TTC549 (cell line): ENCODE results near the gene MBNL2.
A peak's percentile ranks its signal among the peaks of the same experiment; 100 is the strongest.

Experiments used
- FAIRE-seq: peaks from 2 replicates; lab custom pipeline; 2012; peaks lifted over from hg19 to GRCh38; lab: Jason Lieb, UNC

MBNL2 gene

GRCh38 chr13:97353927-97354675 is 132.0 kb downstream of the MBNL2 start:
- no peak for FAIRE-seq

- FAIRE-seq, result no peak
Observed at GRCh38 chr13:97354808-97355207, 132.7 kb downstream of the MBNL2 start.

- FAIRE-seq, result no peak
Observed at GRCh38 chr13:97356592-97356991, 134.5 kb downstream of the MBNL2 start.

- FAIRE-seq, result peak; percentile 47
Observed at GRCh38 chr13:97359181-97360057, 137.3 kb downstream of the MBNL2 start.

- FAIRE-seq, result no peak
Observed at GRCh38 chr13:97360610-97361009, 138.5 kb downstream of the MBNL2 start.

GRCh38 chr13:97364031-97364430 is 141.9 kb downstream of the MBNL2 start:
- no peak for FAIRE-seq

GRCh38 chr13:97364827-97365226 is 142.7 kb downstream of the MBNL2 start:
- no peak for FAIRE-seq

- no peak for FAIRE-seq
Observed at GRCh38 chr13:97366172-97366688, 144.1 kb downstream of the MBNL2 start.

- FAIRE-seq, result no peak
Observed at GRCh38 chr13:97367016-97367822, 145.1 kb downstream of the MBNL2 start.

GRCh38 chr13:97369261-97369893 is 147.2 kb downstream of the MBNL2 start:
- FAIRE-seq, result no peak

GRCh38 chr13:97371486-97372109 is 149.5 kb downstream of the MBNL2 start:
- no peak for FAIRE-seq

- no peak for FAIRE-seq
Observed at GRCh38 chr13:97372936-97373335, 150.8 kb downstream of the MBNL2 start.

GRCh38 chr13:97373787-97374186 is 151.7 kb downstream of the MBNL2 start:
- no peak for FAIRE-seq

GRCh38 chr13:97376981-97377380 is 154.8 kb downstream of the MBNL2 start:
- no peak for FAIRE-seq

- FAIRE-seq, result no peak
Observed at GRCh38 chr13:97379386-97379785, 157.3 kb downstream of the MBNL2 start.

- FAIRE-seq, result no peak
Observed at GRCh38 chr13:97380696-97381095, 158.6 kb downstream of the MBNL2 start.

- FAIRE-seq, result no peak
Observed at GRCh38 chr13:97381189-97381588, 159.1 kb downstream of the MBNL2 start.

GRCh38 chr13:97382276-97382675 is 160.1 kb downstream of the MBNL2 start:
- no peak for FAIRE-seq

- FAIRE-seq, result no peak
Observed at GRCh38 chr13:97384371-97384770, 162.2 kb downstream of the MBNL2 start.

- FAIRE-seq, result no peak
Observed at GRCh38 chr13:97385146-97385545, 163.0 kb downstream of the MBNL2 start.

GRCh38 chr13:97385854-97386253 is 163.7 kb downstream of the MBNL2 start:
- no peak for FAIRE-seq
